GM19240 (cell line): ENCODE data around the gene KCTD20.
"Not testable (repeated sequence)": the region's sequence is repeated elsewhere in the genome, so short reads cannot be mapped to it uniquely, and the experiment has no call there.

Experiments
- DNase-seq: peaks from one replicate; pipeline ENCODE4 v3.0.0; 2011; ENCODE audit warnings: low spot score; ENCODE audit not compliant: insufficient read length

The KCTD20 gene

DNA sequence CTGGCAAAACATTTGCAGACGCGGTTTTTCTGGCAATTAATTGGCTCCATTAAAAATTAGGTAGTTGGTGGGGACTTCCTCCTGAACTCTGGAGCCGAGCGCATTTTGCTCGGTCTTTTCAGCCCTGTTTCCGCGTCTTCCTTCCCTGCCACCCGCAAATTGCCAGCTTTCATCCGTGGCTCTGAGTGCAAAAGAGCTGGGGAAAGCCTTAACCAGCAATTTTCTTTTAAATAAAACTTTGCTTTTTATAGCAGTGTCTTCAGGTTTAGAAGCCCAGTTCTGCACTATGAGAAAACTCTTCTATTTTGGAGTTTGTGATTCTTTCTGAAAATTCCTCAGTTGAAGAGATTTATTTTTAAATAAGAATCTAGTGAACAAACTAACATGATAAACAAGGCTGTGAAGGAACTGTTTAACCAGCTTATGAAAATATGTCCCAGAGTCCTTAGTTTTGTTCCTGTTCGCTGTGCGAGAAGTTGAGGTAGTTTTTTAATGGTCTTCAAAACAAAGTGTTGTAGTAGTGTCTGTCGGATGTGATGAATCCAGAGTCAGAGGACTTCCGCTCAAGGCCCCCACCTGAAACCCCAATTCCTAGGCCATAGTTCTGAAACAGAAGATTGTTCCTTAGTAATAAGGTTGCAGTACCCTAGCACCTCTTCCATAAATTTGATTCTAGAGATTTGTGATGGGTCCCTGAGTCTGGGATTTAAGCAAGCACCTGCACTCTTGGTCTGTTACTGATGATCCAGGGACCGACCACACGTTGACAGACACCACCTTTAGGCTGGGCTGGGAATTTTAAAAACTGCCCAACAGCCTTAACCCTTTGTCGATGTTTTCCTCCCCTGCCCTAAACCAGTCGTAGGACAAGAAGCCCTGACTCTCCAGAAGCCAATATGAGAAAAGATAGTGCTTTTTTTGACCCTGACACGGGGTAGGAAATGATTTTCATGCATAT, 950 bp downstream of the KCTD20 start:
- DNase-seq: no peak

DNA sequence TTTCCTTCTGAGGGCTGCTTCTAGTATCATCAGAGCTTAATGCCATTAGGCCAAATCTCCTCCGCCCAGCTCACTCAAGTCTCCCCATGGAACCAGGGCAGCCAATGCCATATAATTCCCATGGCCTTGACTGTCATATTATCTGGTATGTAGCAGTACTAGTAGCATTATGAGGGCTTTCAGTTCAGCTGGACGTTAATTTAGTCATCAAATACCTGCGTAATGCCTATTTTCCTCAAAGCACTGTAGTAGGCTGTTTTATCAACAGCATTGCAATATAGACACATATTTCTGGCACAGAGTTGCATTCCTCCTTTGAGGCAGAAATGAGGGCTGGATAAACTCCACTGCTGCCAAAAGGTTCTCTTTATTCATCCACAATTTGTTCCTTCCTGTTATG, 1.7 kb downstream of the KCTD20 start:
- DNase-seq: no peak

DNA sequence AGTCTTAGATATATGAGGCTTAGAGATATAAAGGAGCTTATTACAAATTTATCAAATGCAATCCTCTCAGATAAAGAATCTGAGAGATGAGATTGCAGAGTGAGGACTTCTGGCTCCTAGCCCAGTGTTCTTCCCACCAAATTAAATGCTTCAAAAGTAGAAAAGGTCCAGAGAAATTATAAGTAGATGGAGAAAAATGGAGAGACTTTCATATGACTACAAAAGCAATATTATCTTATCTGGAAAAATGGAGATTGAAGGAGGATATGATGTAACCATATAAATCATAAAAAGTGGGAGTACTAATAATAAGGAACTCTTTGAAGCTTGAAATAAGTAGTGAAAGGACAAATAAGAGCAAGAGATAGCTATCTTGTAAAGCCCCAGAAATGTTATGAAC, 2.8 kb downstream of the KCTD20 start:
- DNase-seq: no peak

DNA sequence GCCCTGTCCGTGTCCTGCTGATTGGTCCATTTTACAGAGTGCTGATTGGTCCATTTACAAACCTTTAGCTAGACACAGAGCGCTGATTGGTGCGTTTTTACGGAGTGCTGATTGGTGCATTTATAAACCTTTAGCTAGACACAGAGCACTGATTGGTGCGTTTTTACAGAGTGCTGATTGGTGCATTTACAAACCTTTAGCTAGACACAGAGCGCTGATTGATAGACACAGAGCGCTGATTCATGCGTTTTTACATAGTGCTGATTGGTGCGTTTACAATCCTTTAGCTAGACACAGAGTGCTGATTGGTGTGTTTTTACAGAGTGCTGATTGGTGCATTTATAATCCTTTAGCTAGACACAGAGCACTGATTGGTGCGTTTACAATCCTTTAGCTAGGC, 6.4 kb downstream of the KCTD20 start:
- DNase-seq: not testable (repeated sequence)

DNA sequence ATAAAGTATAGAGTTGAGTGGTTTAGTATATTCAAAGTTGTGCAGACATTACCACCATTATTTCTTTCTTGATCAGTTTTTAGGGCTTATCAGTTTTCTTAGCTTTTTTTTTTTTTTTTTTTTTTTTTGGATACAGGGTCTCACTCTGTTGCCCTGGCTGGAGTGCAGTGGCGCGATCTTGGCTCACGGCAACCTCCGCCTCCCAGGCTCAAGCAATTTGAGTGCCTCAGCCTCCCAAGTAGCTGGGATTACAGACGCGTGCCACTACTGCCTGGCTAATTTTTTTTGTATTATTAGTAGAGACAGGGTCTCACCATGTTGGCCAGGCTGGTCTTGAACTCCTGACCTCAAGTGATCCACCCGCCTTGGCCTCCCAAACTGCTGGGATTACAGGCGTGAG, 10.1 kb downstream of the KCTD20 start:
- not testable (repeated sequence) for DNase-seq

DNA sequence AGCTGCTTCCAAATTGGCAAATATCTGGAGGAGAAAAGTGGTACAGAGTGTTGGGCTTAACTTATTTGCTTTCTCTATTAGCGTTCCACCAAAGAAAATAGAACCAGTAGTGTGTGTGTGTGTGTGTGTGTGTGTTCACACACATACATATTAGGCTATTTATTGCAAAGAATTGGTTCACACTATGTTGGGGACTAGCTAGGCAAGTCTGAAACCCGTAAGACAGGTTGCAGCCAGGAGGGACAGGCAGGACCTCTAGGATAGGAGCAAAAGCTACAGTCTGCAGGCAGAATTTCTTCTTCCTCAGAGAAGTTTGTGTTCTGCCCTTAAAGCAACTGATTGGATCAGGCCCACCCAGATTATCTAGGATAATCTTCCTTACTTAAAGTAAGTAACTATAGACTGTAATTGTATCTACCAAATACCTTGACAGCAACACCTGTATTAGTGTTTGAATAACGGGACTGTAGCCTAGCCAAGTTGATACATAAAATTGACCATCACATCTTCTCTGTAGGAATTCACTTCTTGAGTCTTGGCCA, 12.8 kb downstream of the KCTD20 start:
- DNase-seq: no peak

DNA sequence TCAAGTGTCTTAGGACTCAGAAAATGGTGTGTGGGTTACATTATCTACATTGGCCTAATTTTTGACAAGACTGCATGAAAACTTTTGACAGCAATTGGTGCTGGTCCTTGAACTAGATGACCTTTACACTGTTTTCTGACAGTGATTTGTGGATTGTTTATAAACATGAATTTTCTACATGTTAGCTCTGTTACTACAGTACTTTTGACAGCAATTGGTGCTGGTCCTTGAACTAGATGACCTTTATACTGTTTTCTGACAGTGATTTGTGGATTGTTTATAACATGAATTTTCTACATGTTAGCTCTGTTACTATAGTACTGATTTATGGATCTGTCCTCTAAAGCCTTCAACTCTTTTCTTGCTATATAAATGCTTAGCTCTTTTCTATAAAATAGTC, 16.7 kb downstream of the KCTD20 start:
- no peak for DNase-seq

DNA sequence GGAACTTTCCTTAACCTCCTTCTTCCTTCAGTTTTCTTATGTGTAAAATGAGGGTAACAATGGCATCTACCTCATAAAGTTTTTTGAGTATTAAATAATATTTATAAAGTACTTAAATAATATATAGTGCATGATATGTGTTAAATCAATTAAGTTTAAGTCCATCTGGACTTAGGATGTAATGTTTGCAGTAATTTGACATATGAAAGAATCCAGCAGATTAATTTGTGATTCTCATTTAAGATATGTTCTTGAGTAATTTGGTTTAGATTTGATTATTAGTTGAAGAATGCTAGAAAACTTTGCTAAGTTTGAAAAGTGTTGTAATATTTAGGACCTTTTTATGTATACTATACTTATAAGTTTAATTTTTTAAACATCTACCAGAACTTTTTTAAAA, 18.1 kb downstream of the KCTD20 start:
- no peak for DNase-seq

DNA sequence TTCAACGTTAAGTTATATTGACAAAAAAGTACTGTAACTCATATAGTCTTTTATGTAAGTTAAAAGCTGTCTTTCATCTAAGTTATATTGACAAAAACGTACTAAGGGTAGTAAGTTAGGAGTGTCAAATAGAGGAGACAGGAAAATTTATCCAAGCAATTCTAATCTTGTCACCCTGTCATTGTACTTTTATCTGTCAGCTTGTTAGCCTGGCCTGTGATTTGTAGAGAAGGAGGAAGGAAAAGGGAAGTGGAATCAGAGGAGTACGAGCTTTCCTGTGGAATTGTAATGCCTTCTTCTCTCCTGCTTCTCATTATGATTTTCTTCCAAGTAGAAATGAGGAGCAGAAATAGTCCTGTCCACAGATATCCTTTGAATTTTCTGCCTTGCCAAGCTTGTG, 18.8 kb downstream of the KCTD20 start:
- no peak for DNase-seq

DNA sequence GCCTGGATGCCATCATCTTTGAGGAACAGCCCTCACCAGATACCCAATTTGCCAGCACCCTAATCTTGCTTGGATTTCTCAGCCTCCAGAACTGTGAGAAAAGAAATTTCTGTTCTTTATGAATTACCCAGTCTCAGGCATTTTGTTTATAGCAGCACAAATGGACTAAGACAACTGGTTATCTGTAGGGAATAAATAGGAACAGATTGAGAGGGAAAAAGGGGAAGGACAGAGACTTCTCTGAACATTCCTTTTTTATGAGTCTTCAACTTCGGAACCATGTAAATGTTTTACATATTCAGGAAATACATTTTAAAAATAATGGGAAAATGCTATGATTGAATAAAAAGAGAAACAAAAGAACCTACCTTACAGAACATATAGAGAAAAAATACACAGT, 20.9 kb downstream of the KCTD20 start:
- no peak for DNase-seq

DNA sequence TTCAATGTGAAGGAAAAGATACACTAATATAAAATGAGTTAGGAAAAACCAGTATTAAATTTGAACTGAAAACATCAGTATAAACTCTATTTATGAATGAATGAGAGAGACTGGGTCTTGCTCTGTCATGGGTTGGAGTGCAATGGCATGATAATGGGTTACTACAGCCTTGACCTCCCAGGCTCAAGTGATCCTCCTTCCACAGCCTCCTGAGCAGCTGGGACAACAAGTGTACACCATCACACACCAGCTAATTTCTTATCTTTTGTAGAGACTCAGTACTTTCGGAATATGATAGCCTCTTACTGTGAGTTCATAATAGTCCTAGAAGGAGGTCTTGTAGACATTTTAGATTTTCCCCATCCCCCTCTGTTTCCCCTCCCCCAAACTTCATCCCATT, 21.4 kb downstream of the KCTD20 start:
- no peak for DNase-seq

DNA sequence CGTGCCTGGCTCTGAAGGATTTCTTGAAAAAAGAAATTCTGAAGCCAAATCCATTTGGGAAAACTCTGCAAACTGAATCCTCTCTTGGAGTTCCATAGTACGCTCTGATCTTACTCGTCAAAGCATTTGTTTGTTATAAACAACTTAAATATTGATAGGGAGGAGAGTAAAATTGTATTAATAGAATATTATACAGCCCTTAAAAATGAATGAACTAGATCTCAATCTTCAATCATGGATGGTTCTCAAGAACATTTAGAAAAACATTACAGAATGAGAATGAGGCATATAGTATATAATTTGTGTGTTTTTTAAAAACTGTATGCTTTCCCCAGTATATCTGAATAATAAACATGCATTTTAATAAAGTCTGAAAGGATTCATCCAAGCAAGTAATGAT, 24.8 kb downstream of the KCTD20 start:
- no peak for DNase-seq

DNA sequence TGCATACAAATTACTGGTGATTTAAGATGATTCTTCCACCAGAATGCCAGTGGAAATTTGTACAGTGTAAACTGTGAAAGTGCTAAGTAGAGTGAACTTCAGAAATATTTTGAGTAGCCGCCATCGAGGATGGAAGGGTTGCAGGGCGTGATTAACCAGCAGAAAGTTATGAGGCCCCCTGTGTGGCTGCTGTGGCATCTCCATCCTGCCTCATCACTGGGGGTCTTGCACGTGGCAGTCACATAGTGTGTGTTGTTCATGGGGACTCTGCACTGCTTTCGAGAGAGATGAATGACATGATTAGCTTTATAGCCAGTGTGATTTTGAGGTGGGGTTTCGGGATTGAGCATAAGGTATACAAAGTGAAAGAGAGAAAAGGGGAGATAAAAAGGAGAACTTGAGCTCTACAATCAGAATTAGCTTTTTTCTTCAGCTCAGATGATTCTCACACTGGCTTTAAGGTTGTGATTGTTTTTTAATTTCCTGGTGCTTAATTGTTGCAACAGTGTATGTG, 26.4 kb downstream of the KCTD20 start:
- no peak for DNase-seq

DNA sequence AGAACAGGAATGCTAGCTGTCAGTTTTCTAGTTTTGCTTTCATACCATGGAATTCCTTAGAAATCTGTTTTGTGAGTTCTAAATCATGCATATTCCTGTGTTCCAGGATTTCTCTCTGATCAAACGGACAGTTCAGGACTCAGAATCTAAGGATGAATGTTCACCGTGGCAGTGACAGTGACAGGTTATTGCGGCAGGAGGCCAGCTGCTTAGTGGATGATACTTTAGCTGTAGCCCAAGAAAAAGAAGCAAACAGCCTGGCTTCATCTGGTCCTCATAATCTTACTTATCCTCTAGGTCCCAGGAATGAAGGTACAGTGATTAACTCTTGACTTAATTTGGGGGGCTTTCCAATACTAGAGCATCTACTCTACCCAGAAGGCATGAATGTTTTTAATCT, 27.1 kb downstream of the KCTD20 start:
- DNase-seq: no peak

DNA sequence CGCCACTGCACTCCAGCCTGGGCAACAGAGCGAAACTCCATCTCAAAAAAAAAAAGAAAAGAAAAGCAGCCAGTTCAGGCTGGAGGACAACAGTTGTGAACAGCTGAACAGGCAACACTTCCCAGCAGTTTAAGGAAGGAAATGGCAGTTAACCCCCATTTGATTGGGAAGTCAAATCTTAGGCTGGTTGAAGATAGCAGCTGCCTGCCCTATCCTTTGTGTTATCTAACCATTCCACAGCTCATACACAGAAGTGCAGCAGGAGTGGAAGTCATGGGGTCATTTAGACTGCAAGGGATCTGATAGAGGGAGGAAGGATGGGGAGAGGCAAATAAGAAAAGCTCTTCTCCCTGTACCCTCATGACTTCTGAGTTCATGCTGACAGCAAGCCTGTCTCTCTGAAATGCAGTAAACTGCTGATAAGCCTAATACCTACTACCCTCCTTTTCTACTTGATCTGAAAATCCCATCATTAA, 35.3 kb downstream of the KCTD20 start:
- DNase-seq: no peak

DNA sequence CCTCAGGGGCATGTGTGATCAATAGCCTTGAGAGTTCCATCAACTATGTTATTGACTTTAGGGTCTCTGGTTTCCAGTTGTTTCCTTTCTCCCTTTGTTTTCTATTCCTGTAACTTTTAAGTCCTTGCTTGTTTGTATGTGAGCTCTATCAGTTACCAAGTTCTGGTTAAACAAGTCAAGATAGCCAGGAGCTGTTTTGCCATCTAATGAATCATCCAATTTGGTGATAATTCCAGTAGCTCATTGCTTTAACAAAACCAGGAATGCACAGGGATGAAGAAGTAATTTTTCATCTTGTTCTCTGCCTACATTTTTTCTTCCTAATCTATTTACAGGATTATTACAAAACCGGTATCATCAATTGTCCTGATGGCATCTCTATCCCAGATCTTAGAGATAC, 36.5 kb downstream of the KCTD20 start:
- DNase-seq: no peak

DNA sequence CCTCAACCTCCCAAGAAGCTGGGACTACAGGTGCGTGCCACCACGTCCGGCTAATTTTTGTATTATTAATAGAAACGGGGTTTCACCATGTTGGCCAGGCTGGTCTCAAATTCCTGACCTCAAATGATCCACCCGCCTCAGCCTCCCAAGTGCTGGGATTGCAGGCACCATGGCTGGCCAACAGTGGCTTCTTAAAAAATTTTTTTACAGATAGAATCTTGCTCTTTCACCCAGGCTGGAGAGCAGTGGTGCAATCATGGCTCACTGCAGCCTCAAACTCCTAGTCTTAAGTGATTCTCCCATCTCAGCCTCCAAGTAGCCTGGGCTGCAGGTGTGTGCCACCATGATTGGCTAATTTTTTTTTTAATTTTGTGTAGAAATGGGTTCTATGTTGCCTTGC, 40.5 kb downstream of the KCTD20 start:
- not testable (repeated sequence) for DNase-seq

DNA sequence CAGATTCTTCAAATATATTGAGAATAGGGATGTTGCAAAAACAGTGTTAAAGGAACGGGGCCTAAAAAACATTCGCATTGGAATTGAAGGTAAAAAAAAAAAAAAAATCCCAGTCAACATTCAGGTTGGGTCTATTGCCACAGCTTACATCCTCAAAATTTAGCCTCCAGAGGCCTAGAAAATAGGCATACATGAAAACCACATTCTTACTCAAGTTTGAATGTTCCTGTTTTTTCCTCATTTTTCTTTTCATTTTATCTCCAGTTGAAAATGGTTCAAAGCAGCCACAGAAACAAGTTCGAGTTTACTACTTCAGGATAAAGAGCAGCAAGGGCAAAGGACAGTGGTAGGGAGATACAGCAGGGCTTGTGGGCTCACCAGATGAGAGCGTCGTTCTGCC, 41.9 kb downstream of the KCTD20 start:
- DNase-seq: no peak

DNA sequence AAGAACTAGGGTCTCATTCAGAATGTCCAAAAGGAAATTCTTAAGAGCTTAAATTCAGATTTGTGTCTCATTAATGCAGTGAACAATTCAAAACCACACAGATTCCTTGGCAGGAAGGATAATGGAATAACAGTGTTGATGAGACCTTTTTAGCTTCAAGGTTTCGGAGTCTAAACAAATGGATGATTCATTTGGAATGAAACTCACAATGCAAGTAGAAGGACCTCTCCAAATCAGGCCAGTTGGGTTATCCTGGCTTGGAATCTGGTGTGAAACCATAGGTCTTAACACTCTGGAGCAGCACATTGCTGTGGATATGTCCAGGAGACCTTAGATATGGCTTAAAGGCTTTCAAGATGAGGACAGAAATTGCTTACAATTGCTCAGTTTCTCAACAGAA, 44.9 kb downstream of the KCTD20 start:
- no peak for DNase-seq

DNA sequence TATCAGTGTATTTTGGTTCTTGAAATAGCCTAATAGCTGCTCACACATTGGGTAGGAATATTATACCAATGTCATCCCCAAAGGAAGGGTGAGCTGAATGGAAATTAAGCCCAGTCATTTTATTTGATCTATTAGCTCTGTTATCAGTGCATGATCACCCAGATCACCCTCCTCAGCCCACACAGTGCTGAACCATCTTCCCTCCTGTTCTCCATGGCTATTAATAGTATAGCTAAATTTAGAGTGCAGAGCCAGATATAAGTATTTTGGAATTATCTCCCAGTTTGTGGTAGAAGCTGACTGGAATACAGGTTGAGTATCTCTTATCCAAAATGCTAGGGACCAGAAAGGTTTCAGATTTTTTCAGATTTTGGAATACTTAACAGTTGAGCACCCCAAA, 45.4 kb downstream of the KCTD20 start:
- DNase-seq: no peak

DNA sequence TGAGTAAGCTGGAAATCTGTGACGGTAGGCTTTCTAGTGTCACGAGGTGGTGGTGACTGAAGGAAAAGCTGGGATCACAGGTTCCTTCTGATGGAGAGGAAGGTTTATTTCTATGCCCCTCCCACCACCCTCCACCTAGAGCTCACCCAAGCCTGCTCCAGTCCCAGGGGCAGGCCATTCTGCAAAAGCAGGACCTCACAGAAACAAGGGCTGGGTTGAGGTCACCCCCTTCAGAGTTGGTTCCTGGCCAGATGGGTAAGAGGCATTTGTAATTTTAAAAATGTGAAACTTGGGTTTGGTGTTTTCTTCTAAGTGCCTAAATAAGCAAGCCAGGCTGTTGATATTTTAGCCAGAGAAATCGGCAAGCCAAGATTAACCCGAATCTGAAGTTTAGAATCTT, 46.6 kb downstream of the KCTD20 start:
- DNase-seq: no peak

DNA sequence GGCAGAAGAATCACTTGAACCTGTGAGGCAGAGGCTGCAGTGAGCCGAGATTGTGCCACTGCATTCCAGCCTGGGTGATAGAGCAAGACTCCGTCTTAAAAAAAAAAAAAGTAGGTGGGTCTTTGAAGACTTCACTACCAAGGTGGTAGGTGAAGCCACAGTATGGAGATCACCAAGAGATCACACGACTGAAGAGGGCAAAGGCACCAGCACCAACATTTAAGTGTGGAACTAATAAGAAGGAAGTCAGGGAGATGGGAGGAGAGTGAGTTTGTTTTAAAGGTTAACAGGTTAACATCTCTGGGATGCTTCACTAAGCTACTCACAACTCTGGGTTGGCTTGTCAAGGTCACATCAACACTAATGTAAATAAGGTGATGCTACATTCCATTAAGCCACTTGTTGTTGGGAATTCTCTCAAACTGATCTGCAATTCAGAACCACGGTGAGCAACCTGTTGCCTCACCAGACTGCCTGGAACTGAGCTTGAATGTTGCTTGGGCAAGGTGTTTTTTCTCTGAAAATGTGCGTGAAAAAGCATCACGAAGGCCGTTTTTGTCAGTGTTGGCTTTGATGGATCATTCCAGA, 48.7 kb downstream of the KCTD20 start:
- no peak for DNase-seq
